ENCODE measurements around the gene NXN. TPM values are rescaled to one million over a fixed set of nuclear protein-coding genes. Genes with fewer than 3 reads are reported as not detected.
A peak's percentile ranks its signal among the peaks of the same experiment; 100 is the strongest.

Gene NXN
- total RNA-seq (36.8 TPM), polyA plus RNA-seq (ENCODE audit: insufficient read depth in 1 of 8, insufficient read length in 8 of 8, low replicate concordance in 1 of 8) (10 to 100 TPM; 48.7 to 58.9 (median 55.3) TPM)
- long read RNA-seq, donor 1, transcript NXN-201 (8 exons, 3,036 nt): major isoform, 5 of 6 reads
- long read RNA-seq, donor 1, partial matches to known transcripts: 0 of 6 reads
- long read RNA-seq, donor 1, other reads (novel, unspliced or antisense): 0 of 6 reads
- long read RNA-seq, donor 2: 0 reads
- long read RNA-seq, donor 3, transcript NXN-201 (8 exons, 3,036 nt): major isoform, 28 of 29 reads
- long read RNA-seq, donor 3, partial matches to known transcripts: 0 of 29 reads
- long read RNA-seq, donor 3, other reads (novel, unspliced or antisense): 0 of 29 reads
- long read RNA-seq, donor 4, transcript NXN-201 (8 exons, 3,036 nt): major isoform, 11 of 16 reads
- long read RNA-seq, donor 4, transcript NXN-204 (2 exons, 1,047 nt): minor isoform, 5 of 16 reads
- long read RNA-seq, donor 4, partial matches to known transcripts: 0 of 16 reads
- long read RNA-seq, donor 4, other reads (novel, unspliced or antisense): 0 of 16 reads
- long read RNA-seq, donor 5, transcript NXN-201 (8 exons, 3,036 nt): major isoform, 38 of 55 reads
- long read RNA-seq, donor 5, partial matches to known transcripts: 15 of 55 reads
- long read RNA-seq, donor 5, other reads (novel, unspliced or antisense): 0 of 55 reads
- long read RNA-seq, donor 6, transcript NXN-201 (8 exons, 3,036 nt): major isoform, 20 of 24 reads
- long read RNA-seq, donor 6, partial matches to known transcripts: 0 of 24 reads
- long read RNA-seq, donor 6, other reads (novel, unspliced or antisense): 0 of 24 reads
- long read RNA-seq, donor 7, transcript NXN-201 (8 exons, 3,036 nt): major isoform, 13 of 15 reads
- long read RNA-seq, donor 7, partial matches to known transcripts: 0 of 15 reads
- long read RNA-seq, donor 7, other reads (novel, unspliced or antisense): 0 of 15 reads
- long read RNA-seq, donor 8, transcript NXN-201 (8 exons, 3,036 nt): major isoform, 6 of 8 reads
- long read RNA-seq, donor 8, partial matches to known transcripts: 0 of 8 reads
- long read RNA-seq, donor 8, other reads (novel, unspliced or antisense): 0 of 8 reads
- long read RNA-seq, donor 9, transcript NXN-201 (8 exons, 3,036 nt): major isoform, 13 of 43 reads
- long read RNA-seq, donor 9, partial matches to known transcripts: 28 of 43 reads
- long read RNA-seq, donor 9, other reads (novel, unspliced or antisense): 0 of 43 reads
- long read RNA-seq, donor 10, transcript NXN-201 (8 exons, 3,036 nt): major isoform, 9 of 10 reads
- long read RNA-seq, donor 10, partial matches to known transcripts: 0 of 10 reads
- long read RNA-seq, donor 10, other reads (novel, unspliced or antisense): 0 of 10 reads
- long read RNA-seq, donor 11, transcript NXN-201 (8 exons, 3,036 nt): major isoform, 17 of 17 reads
- long read RNA-seq, donor 11, partial matches to known transcripts: 0 of 17 reads
- long read RNA-seq, donor 11, other reads (novel, unspliced or antisense): 0 of 17 reads

- Histone ChIP-seq H3K36me3 (ENCODE audit: control insufficient read depth, insufficient read depth, low read length) (no peaks in the 10 kb centered on the region), H3K27ac (ENCODE audit: low read length) (peak within 1 kb of the TSS; percentile 93), H3K4me1 (ENCODE audit: control insufficient read depth, insufficient read depth, low read length) (peaks cover 36% of the 10 kb centered on the region), H3K4me3 (ENCODE audit: low read length) (peak within 1 kb of the TSS; percentile 60), H3K27me3 (ENCODE audit: control insufficient read depth, insufficient read depth, low read length) (peaks cover 2% of the 10 kb centered on the region), H3K9me3 (replicated peaks; ENCODE audit: control insufficient read depth, low read depth, low read length) (no peaks in the 10 kb centered on the region)
- under 1% methylated on average over 89 of the region's 94 CpGs for WGBS (ENCODE audit: insufficient coverage)
- DNase-seq: peak; percentile 89
Measured at GRCh38 chr17:979539-980405, at the start of gene NXN. Gene NXN, minus strand, starts transcription at chr17:979776.

GRCh38 chr17:1027044-1027443 lies 47.5 kb upstream of the NXN start:
- Histone ChIP-seq H3K9me3 (replicated peaks; ENCODE audit: control insufficient read depth, low read depth, low read length) (no peaks in the 10 kb centered on the region), H3K4me1 (ENCODE audit: control insufficient read depth, insufficient read depth, low read length) (peaks cover 61% of the 10 kb centered on the region), H3K4me3 (ENCODE audit: low read length) (no peak overlapping the region), H3K36me3 (ENCODE audit: control insufficient read depth, insufficient read depth, low read length) (peaks cover 20% of the 10 kb centered on the region), H3K27ac (ENCODE audit: low read length) (no peak overlapping the region), H3K27me3 (ENCODE audit: control insufficient read depth, insufficient read depth, low read length) (no peaks in the 10 kb centered on the region)
- DNase-seq: no peak
- WGBS (ENCODE audit: insufficient coverage): 76% methylated on average over 5 of the region's 9 CpGs

- Histone ChIP-seq H3K27me3 (ENCODE audit: control insufficient read depth, insufficient read depth, low read length) (no peaks in the 10 kb centered on the region), H3K4me3 (ENCODE audit: low read length) (no peak overlapping the region), H3K27ac (ENCODE audit: low read length) (no peak overlapping the region), H3K9me3 (replicated peaks; ENCODE audit: control insufficient read depth, low read depth, low read length) (no peaks in the 10 kb centered on the region), H3K4me1 (ENCODE audit: control insufficient read depth, insufficient read depth, low read length) (peaks cover 60% of the 10 kb centered on the region), H3K36me3 (ENCODE audit: control insufficient read depth, insufficient read depth, low read length) (peaks cover 20% of the 10 kb centered on the region)
- DNase-seq: no peak
- 87% methylated on average over 10 of the region's 10 CpGs for WGBS (ENCODE audit: insufficient coverage)
Measured at GRCh38 chr17:1026599-1026975, 47.0 kb upstream of the NXN start.

DNA sequence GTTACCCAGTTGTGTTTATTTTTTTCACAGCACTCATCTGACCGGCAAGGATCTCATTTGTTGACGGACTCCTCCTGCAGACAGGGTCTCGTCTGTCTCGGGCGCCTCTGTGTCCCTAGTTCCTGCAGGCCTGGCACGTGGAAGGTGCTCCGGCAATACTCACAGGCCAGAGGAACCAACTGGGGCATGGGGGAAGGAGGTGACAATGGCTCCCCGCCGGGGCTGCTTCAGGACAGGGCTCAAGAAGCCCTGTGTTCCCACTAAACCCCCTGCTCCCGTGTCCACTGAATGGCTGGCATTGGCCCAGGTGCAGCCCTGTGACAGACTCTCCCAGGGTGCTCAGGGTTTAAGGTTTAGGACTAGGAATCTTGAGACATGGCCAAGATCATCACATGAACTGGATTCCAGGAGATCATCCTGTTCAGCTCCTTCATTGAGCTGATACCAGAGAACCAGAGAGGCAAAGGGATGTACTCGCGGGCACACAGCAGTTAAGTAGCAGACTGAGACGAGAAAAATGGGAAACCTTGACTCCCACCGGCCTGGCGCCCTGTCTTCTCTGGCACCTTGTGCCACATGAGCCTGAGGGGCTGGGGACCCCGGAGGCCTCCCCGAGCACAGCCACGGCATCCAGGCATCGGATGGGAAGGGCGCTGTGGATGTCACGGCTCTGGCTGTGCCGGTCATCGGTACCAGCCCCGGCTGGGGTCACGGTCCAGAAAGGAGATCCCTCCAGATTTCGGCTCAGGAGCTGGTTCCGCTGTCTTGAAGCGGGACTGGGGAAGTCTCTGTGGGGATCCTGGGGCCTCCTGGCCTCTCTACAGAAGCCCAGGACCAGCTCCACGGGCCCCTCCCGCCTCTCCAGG lies 46.4 kb upstream of the NXN start:
- H3K27ac ChIP-seq (ENCODE audit: low read length): no peak overlapping the region
- H3K4me1 ChIP-seq (ENCODE audit: control insufficient read depth, insufficient read depth, low read length): peaks cover 57% of the 10 kb centered on the region
- peaks cover 20% of the 10 kb centered on the region for H3K36me3 ChIP-seq (ENCODE audit: control insufficient read depth, insufficient read depth, low read length)
- 81% methylated on average over 27 of the region's 30 CpGs for WGBS (ENCODE audit: insufficient coverage)
- H3K9me3 ChIP-seq (replicated peaks; ENCODE audit: control insufficient read depth, low read depth, low read length): no peaks in the 10 kb centered on the region
- no peaks in the 10 kb centered on the region for H3K27me3 ChIP-seq (ENCODE audit: control insufficient read depth, insufficient read depth, low read length)
- DNase-seq: no peak
- no peak overlapping the region for H3K4me3 ChIP-seq (ENCODE audit: low read length)

GRCh38 chr17:1024076-1024475 lies 44.5 kb upstream of the NXN start:
- Histone ChIP-seq H3K4me1 (ENCODE audit: control insufficient read depth, insufficient read depth, low read length) (peaks cover 49% of the 10 kb centered on the region), H3K36me3 (ENCODE audit: control insufficient read depth, insufficient read depth, low read length) (peaks cover 24% of the 10 kb centered on the region), H3K27ac (ENCODE audit: low read length) (no peak overlapping the region), H3K4me3 (ENCODE audit: low read length) (no peak overlapping the region), H3K27me3 (ENCODE audit: control insufficient read depth, insufficient read depth, low read length) (no peaks in the 10 kb centered on the region), H3K9me3 (replicated peaks; ENCODE audit: control insufficient read depth, low read depth, low read length) (no peaks in the 10 kb centered on the region)
- DNase-seq: no peak
- 89% methylated on average over 27 of the region's 27 CpGs for WGBS (ENCODE audit: insufficient coverage)

GRCh38 chr17:1022278-1023024 lies 42.9 kb upstream of the NXN start:
- peaks cover 52% of the 10 kb centered on the region for H3K4me1 ChIP-seq (ENCODE audit: control insufficient read depth, insufficient read depth, low read length)
- peaks cover 23% of the 10 kb centered on the region for H3K36me3 ChIP-seq (ENCODE audit: control insufficient read depth, insufficient read depth, low read length)
- H3K9me3 ChIP-seq (replicated peaks; ENCODE audit: control insufficient read depth, low read depth, low read length): no peaks in the 10 kb centered on the region
- H3K4me3 ChIP-seq (ENCODE audit: low read length): no peak overlapping the region
- DNase-seq: peak; percentile 79
- WGBS (ENCODE audit: insufficient coverage): 67% methylated on average over 29 of the region's 32 CpGs
- no peaks in the 10 kb centered on the region for H3K27me3 ChIP-seq (ENCODE audit: control insufficient read depth, insufficient read depth, low read length)
- peak overlapping the region; percentile 66 for H3K27ac ChIP-seq (ENCODE audit: low read length)

DNA sequence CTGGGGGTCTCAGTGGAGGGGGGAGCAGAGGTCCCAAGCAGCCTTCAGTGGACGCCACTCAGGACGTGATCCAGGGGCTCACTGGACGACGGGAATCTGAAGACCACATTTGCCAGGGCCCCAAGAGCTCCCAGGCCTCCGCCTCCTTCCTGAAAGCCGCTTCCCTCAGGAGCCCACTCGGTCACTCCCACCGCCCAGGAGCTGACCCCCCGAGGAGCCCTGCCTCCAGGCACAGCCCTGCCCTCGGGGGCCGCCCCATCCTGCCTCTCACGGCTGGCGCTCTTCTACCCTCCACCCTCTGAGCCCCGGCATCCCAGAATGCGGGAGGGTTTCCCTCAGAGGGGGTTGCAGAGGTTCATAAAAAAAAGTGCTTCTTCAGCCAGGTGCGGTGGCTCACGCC lies 41.6 kb upstream of the NXN start:
- WGBS (ENCODE audit: insufficient coverage): 85% methylated on average over 8 of the region's 17 CpGs
- Histone ChIP-seq H3K27me3 (ENCODE audit: control insufficient read depth, insufficient read depth, low read length) (no peaks in the 10 kb centered on the region), H3K27ac (ENCODE audit: low read length) (no peak overlapping the region), H3K4me1 (ENCODE audit: control insufficient read depth, insufficient read depth, low read length) (peaks cover 41% of the 10 kb centered on the region), H3K36me3 (ENCODE audit: control insufficient read depth, insufficient read depth, low read length) (peaks cover 24% of the 10 kb centered on the region), H3K9me3 (replicated peaks; ENCODE audit: control insufficient read depth, low read depth, low read length) (no peaks in the 10 kb centered on the region), H3K4me3 (ENCODE audit: low read length) (no peak overlapping the region)
- no peak for DNase-seq

DNA sequence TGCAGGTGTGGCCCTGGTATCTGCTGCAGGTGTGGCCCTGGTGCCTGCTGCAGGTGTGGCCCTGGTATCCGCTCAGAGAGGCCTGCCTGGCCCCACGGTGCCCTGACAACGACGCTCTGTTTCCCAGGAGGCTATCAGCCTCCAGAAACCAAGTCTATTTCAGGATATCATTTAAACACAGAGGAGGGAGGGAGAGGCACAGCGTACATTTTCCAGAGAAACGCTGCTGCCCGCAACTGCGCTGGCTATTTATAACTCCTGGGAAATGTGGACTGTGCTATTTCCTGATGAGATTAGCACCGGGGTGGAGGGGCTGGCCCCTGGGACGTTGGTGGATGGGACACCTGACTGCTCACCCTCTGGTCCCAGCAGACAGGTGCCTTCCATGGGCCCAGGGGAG lies 39.9 kb upstream of the NXN start:
- H3K4me1 ChIP-seq (ENCODE audit: control insufficient read depth, insufficient read depth, low read length): peaks cover 38% of the 10 kb centered on the region
- peak overlapping the region; percentile 59 for H3K27ac ChIP-seq (ENCODE audit: low read length)
- no peak overlapping the region for H3K4me3 ChIP-seq (ENCODE audit: low read length)
- 23% methylated on average over 6 of the region's 10 CpGs for WGBS (ENCODE audit: insufficient coverage)
- peaks cover 18% of the 10 kb centered on the region for H3K36me3 ChIP-seq (ENCODE audit: control insufficient read depth, insufficient read depth, low read length)
- peak; percentile 42 for DNase-seq
- no peaks in the 10 kb centered on the region for H3K9me3 ChIP-seq (replicated peaks; ENCODE audit: control insufficient read depth, low read depth, low read length)
- no peaks in the 10 kb centered on the region for H3K27me3 ChIP-seq (ENCODE audit: control insufficient read depth, insufficient read depth, low read length)

Data from muscle of leg (tissue), 16 donors.